IPS-18c (cell line): ENCODE results near the gene ABHD11.

ENCODE experiments used
- H3K4me3 ChIP-seq: 2 replicates; pipeline ENCODE4 v1.7.0; 2013; ENCODE audit warnings: low read depth, mild to moderate bottlenecking, low read length, moderate library complexity; ENCODE audit not compliant: insufficient read depth
- H3K9me3 ChIP-seq: one replicate; pipeline ENCODE4 v1.6.1; 2013; ENCODE audit warnings: mild to moderate bottlenecking, low read length, moderate library complexity; ENCODE audit not compliant: control insufficient read depth, insufficient read depth

Gene ABHD11

GRCh38 chr7:73708961-73709549 lies 29.5 kb downstream of the ABHD11 start:
- H3K9me3 ChIP-seq = no peaks in the 10 kb centered on the region
- H3K4me3 ChIP-seq = no peak overlapping the region

GRCh38 chr7:73707045-73707631 lies 31.5 kb downstream of the ABHD11 start:
- H3K4me3 ChIP-seq = no peak overlapping the region

GRCh38 chr7:73706126-73707044 lies 32.2 kb downstream of the ABHD11 start:
- Histone ChIP-seq H3K9me3 (no peaks in the 10 kb centered on the region), H3K4me3 (no peak overlapping the region)

More at GRCh38 chr7:73707045-73707631, 31.5 kb downstream of the ABHD11 start:
- H3K9me3 ChIP-seq = no peaks in the 10 kb centered on the region

DNA sequence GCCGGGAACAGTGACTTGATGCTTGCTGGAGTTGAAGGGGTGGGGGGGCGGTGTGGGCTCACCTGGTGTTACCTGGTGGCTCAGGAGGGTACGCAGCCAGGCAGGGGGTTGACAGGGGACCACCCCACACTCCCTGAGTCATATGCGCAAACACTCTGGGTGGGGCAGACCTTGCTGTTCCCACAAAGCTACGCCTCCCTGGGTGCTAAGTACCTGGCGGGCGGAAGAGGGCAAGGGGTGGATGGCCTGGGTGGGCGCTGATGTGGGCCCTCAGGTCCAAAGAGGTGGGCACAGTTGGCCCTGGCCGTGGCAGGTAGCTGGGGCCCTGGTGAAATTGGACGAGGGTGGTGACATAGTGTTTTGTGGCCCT lies 33.1 kb downstream of the ABHD11 start:
- H3K4me3 ChIP-seq = no peak overlapping the region
- H3K9me3 ChIP-seq = no peaks in the 10 kb centered on the region

DNA sequence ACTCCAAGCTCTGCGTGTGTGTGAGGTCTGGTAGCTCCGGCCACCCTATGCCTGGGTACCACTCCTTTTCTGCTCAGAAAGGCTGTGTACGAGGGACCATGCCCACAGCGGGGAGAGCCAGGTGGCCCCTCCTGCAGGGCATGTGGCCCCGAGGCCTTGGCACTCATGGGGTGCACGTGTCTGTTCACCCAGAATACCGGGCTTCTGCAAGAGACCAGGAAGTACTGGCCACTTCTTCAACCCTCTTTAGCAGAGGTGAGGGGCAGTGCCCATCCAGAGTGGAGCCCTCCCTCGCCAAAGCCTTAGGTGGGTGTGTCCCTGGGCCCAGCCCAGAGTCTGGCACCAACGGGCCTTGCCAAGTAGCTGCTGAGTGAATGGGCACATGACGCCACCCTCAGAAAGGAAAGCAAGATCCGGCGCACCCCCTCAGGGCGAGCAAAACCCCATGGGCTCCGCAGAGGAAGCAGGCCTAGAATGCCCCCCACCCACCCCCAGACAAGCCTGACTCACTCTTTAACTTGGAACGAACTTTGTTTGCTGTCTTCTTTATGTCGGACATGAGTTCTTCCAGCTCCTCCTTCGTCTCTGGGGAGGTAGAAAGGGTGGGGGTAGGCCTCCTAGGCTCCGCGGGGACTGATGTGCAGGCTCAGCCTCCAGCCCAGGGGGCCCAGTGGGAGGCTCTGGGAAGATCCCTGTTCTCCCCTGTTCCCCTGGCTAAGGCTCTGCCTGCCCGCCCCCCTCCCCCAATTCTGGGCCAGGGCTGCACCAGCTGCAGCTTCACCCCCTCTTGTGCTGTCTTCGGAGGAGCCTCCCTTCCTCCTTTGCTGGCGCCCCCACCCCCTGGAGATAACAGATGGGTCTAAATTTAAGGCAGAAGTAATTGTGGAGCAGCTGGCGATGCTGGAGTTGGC lies 33.7 kb downstream of the ABHD11 start:
- H3K9me3 ChIP-seq = no peaks in the 10 kb centered on the region
- H3K4me3 ChIP-seq = no peak overlapping the region

GRCh38 chr7:73703757-73704639 lies 34.6 kb downstream of the ABHD11 start:
- Histone ChIP-seq H3K4me3 (peak overlapping the region; percentile 32), H3K9me3 (no peaks in the 10 kb centered on the region)

GRCh38 chr7:73703225-73703624 lies 35.4 kb downstream of the ABHD11 start:
- Histone ChIP-seq H3K9me3 (no peaks in the 10 kb centered on the region), H3K4me3 (peak overlapping the region; percentile 32)

DNA sequence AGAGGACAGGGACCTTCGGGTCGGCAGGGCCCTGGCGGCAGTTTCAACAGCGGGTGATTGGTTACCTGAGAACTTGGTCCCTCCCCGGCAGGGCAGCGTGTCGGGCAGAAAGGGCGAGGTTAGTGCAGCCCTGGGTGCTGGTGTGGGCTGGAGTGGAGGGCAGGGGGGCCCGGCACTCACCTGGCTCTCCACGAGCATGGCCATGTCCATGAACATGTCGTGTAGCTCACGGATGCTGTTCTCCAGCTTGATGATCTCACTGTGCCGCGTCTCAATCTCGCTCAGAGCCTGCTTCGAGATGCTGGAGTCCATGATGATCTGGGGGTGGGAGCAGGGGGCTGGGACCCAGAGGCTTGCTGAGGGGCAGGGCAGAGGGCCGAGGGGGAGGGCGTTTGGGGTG lies 35.9 kb downstream of the ABHD11 start:
- Histone ChIP-seq H3K9me3 (no peaks in the 10 kb centered on the region), H3K4me3 (no peak overlapping the region)

- Histone ChIP-seq H3K9me3 (no peaks in the 10 kb centered on the region), H3K4me3 (no peak overlapping the region)
Observed at GRCh38 chr7:73702226-73702625, 36.4 kb downstream of the ABHD11 start.

- no peak overlapping the region for H3K4me3 ChIP-seq
- no peaks in the 10 kb centered on the region for H3K9me3 ChIP-seq
Observed at GRCh38 chr7:73701357-73701995, 37.1 kb downstream of the ABHD11 start.

- H3K4me3 ChIP-seq = no peak overlapping the region
- H3K9me3 ChIP-seq = no peaks in the 10 kb centered on the region
Observed at GRCh38 chr7:73700581-73701134, 37.9 kb downstream of the ABHD11 start.

GRCh38 chr7:73700069-73700423 lies 38.6 kb downstream of the ABHD11 start:
- H3K9me3 ChIP-seq = no peaks in the 10 kb centered on the region
- H3K4me3 ChIP-seq = no peak overlapping the region

GRCh38 chr7:73699370-73700068 lies 39.1 kb downstream of the ABHD11 start:
- Histone ChIP-seq H3K9me3 (no peaks in the 10 kb centered on the region), H3K4me3 (no peak overlapping the region)

GRCh38 chr7:73698410-73698809 lies 40.2 kb downstream of the ABHD11 start:
- H3K4me3 ChIP-seq = no peak overlapping the region
- H3K9me3 ChIP-seq = no peaks in the 10 kb centered on the region

GRCh38 chr7:73696372-73696771 lies 42.2 kb downstream of the ABHD11 start:
- Histone ChIP-seq H3K9me3 (no peaks in the 10 kb centered on the region), H3K4me3 (no peak overlapping the region)
